Measurements from ENCODE around the gene XYLT1.

Gene XYLT1

GRCh38 chr16:17408955-17409441 is 61.8 kb downstream of the XYLT1 start:
- peaks cover 19% of the 10 kb centered on the region for H3K4me1 ChIP-seq (ENCODE audit: low read length)
- H3K9me3 ChIP-seq (ENCODE audit: insufficient read depth, low read length): no peaks in the 10 kb centered on the region
- TF ChIP-seq CTCF (IDR thresholded peaks at IDR 0.05; ENCODE audit: low read depth, low read length) (no peak), EZH2phosphoT487 (IDR thresholded peaks at IDR 0.05; ENCODE audit: low read depth) (no peak)
- peak overlapping the region; percentile 32; the same call in 1 of the 2 replicates for H2AFZ ChIP-seq (ENCODE audit: low read depth, low read length)
- no peaks in the 10 kb centered on the region for H3K36me3 ChIP-seq (replicated peaks; ENCODE audit: low read depth, low read length)
- no peaks in the 10 kb centered on the region for H4K20me1 ChIP-seq (ENCODE audit: insufficient read depth, low read length)
- no peaks in the 10 kb centered on the region for H3K79me2 ChIP-seq (ENCODE audit: low read length)
- H3K9ac ChIP-seq (ENCODE audit: low read length): no peak overlapping the region
- peak overlapping the region; percentile 56 for H3K4me2 ChIP-seq (ENCODE audit: low read length)
- H3K27me3 ChIP-seq (ENCODE audit: low read depth, low read length): no peaks in the 10 kb centered on the region
- H3K4me3 ChIP-seq (ENCODE audit: low read length): no peak overlapping the region; the same call in 1 of the 2 replicates
- peak overlapping the region; percentile 58 for H3K27ac ChIP-seq (ENCODE audit: low read length)

GRCh38 chr16:17408296-17408695 is 62.5 kb downstream of the XYLT1 start:
- Histone ChIP-seq H2AFZ (ENCODE audit: low read depth, low read length) (no peak overlapping the region), H3K27ac (ENCODE audit: low read length) (no peak overlapping the region), H3K9me3 (ENCODE audit: insufficient read depth, low read length) (no peaks in the 10 kb centered on the region), H3K9ac (ENCODE audit: low read length) (no peak overlapping the region), H3K79me2 (ENCODE audit: low read length) (no peaks in the 10 kb centered on the region), H3K27me3 (ENCODE audit: low read depth, low read length) (no peaks in the 10 kb centered on the region), H4K20me1 (ENCODE audit: insufficient read depth, low read length) (no peaks in the 10 kb centered on the region), H3K4me3 (ENCODE audit: low read length) (no peak overlapping the region), H3K4me2 (ENCODE audit: low read length) (no peak overlapping the region), H3K4me1 (ENCODE audit: low read length) (peaks cover 15% of the 10 kb centered on the region), H3K36me3 (replicated peaks; ENCODE audit: low read depth, low read length) (no peaks in the 10 kb centered on the region)
- TF ChIP-seq EZH2phosphoT487 (IDR thresholded peaks at IDR 0.05; ENCODE audit: low read depth): no peak
- TF ChIP-seq CTCF (IDR thresholded peaks at IDR 0.05; ENCODE audit: low read depth, low read length): no peak

GRCh38 chr16:17407321-17407720 is 63.4 kb downstream of the XYLT1 start:
- no peaks in the 10 kb centered on the region for H3K36me3 ChIP-seq (replicated peaks; ENCODE audit: low read depth, low read length)
- no peaks in the 10 kb centered on the region for H3K9me3 ChIP-seq (ENCODE audit: insufficient read depth, low read length)
- H3K9ac ChIP-seq (ENCODE audit: low read length): no peak overlapping the region
- TF ChIP-seq EZH2phosphoT487 (IDR thresholded peaks at IDR 0.05; ENCODE audit: low read depth): no peak
- no peak for TF ChIP-seq CTCF (IDR thresholded peaks at IDR 0.05; ENCODE audit: low read depth, low read length)
- peaks cover 15% of the 10 kb centered on the region for H3K4me1 ChIP-seq (ENCODE audit: low read length)
- H3K79me2 ChIP-seq (ENCODE audit: low read length): no peaks in the 10 kb centered on the region
- H4K20me1 ChIP-seq (ENCODE audit: insufficient read depth, low read length): no peaks in the 10 kb centered on the region
- no peak overlapping the region for H3K27ac ChIP-seq (ENCODE audit: low read length)
- no peaks in the 10 kb centered on the region for H3K27me3 ChIP-seq (ENCODE audit: low read depth, low read length)
- H2AFZ ChIP-seq (ENCODE audit: low read depth, low read length): no peak overlapping the region
- no peak overlapping the region for H3K4me2 ChIP-seq (ENCODE audit: low read length)
- no peak overlapping the region for H3K4me3 ChIP-seq (ENCODE audit: low read length)

DNA sequence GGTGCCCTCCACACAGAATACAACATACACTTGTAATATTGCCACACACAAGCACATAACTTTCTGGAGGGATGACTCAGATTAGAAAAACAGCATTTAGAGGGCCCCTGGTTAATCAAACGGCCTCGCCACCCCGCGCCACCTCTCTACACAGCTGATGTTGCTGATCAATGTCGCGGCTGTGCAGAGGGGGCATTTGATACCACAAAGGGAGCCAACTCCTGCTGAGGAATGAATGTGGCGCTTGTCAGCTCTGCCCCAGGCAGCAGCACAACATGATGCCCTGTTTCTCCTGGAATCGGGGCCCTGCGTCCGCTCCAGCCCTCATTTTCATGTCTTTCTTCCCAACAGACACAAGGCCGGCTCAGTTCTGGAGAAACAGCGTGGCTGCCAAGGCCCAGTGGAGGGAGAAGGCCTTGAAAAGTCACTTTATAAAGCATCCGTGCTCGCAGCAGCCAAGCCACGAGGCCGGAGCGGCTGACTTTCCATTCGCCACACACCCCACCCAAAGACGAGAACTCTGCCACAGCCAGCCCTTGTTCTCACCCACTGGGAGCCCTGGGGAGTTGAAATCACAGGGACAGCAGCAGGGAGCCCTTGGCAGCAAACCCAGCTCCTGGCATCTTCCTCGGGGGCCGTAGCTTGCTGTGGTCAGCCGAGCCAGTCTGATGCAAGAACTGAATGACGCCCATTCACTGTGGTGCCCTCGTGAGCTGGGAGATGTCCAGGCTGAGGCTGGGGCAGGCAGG is 65.6 kb downstream of the XYLT1 start:
- TF ChIP-seq EZH2phosphoT487 (IDR thresholded peaks at IDR 0.05; ENCODE audit: low read depth): no peak
- no peak for TF ChIP-seq CTCF (IDR thresholded peaks at IDR 0.05; ENCODE audit: low read depth, low read length)
- H3K36me3 ChIP-seq (replicated peaks; ENCODE audit: low read depth, low read length): no peaks in the 10 kb centered on the region
- no peak overlapping the region for H3K27ac ChIP-seq (ENCODE audit: low read length)
- H3K4me3 ChIP-seq (ENCODE audit: low read length): no peak overlapping the region
- H3K9ac ChIP-seq (ENCODE audit: low read length): no peak overlapping the region
- H3K4me1 ChIP-seq (ENCODE audit: low read length): peaks cover 15% of the 10 kb centered on the region
- no peak overlapping the region for H2AFZ ChIP-seq (ENCODE audit: low read depth, low read length)
- H3K9me3 ChIP-seq (ENCODE audit: insufficient read depth, low read length): no peaks in the 10 kb centered on the region
- H3K27me3 ChIP-seq (ENCODE audit: low read depth, low read length): no peaks in the 10 kb centered on the region
- no peaks in the 10 kb centered on the region for H3K79me2 ChIP-seq (ENCODE audit: low read length)
- no peak overlapping the region for H3K4me2 ChIP-seq (ENCODE audit: low read length)
- H4K20me1 ChIP-seq (ENCODE audit: insufficient read depth, low read length): no peaks in the 10 kb centered on the region

All from OCI-LY3 (cell line).